Pancreas (tissue), 10 donors: ENCODE data around the gene ARFGEF3. TPM values are rescaled to one million over a fixed set of nuclear protein-coding genes. Genes with fewer than 3 reads are reported as not detected.

ENCODE experiments used
- ATAC-seq, 4 donors: fragments of 200-7000 bp; cut with Tn5 transposase; one replicate each; pipeline versions ENCODE4 v1.8.0 to v1.9.1; 2020; ENCODE audit warnings: mild to moderate bottlenecking in 4 of 4, moderate library complexity in 4 of 4
- DNase-seq, 6 donors: peaks; one replicate each; pipeline ENCODE4 v3.0.0-alpha.2; 2020
- FAIRE-seq: peaks from 2 replicates; lab custom pipeline; 2012; peaks lifted over from hg19 to GRCh38; lab: Jason Lieb, UNC
- H3K27ac ChIP-seq, 4 donors: fragments of 200-600 bp; sonication (generic); 1 replicate in 3 of 4; 2 replicates in 1 of 4; pipeline versions ENCODE4 v1.5.0 to v1.8.0; 2020
- H3K27me3 ChIP-seq, 4 donors: fragments of 200-600 bp; one replicate each; pipeline ENCODE4 v1.8.0; 2021
- H3K36me3 ChIP-seq, 3 donors: fragments of 200-600 bp; sonication (generic) in 1 of 3; one replicate each; pipeline versions ENCODE4 v1.5.0 to v1.8.0; 2020 to 2021
- H3K4me1 ChIP-seq, 3 donors: fragments of 200-600 bp; one replicate each; pipeline ENCODE4 v1.8.0; 2021
- H3K4me3 ChIP-seq, 4 donors: fragments of 200-600 bp; sonication (generic) in 2 of 4; one replicate each; pipeline versions ENCODE4 v1.5.0 to v1.8.0; 2020 to 2021
- H3K9me3 ChIP-seq, 4 donors: fragments of 200-600 bp; one replicate each; pipeline ENCODE4 v1.8.0; 2021
- WGBS, 2 donors: extraction: QIAGEN DNeasy Blood & Tissue Kit; methylation state at CpG; one replicate each; pipeline ENCODE4 v1.1.7; 2013; 5-methylcytosine and 5-hydroxymethylcytosine counted together
- intact Hi-C, 3 donors: fragments of 100-400 bp; cut with DNase I; formaldehyde crosslinking; loops; one replicate each; pipeline versions ENCODE4 v1.11.1 to v1.14.2; 2022
- polyA plus RNA-seq, 2 donors: library from polyadenylated mRNA; stranded (reverse); fragments of 200-250 nt; gene quantifications; one replicate each; pipeline ENCODE4 v1.2.3, GENCODE V29; 2013
- total RNA-seq, 6 donors: library from RNA; stranded (reverse); fragmentation: NEBNext Ultra II Directional in 4 of 6; extraction: Animal tissue kit (Norgen Biotek cat#: 25700) in 4 of 6; gene quantifications; one replicate each; pipeline versions ENCODE4 v1.2.1 to v1.2.4, GENCODE V29; 2021 to 2023
- TF ChIP-seq, protein P1 (sequence below), 4 donors: fragments of 200-600 bp; sonication (generic) in 3 of 4; IDR thresholded peaks; one replicate each; pipeline versions ENCODE4 v1.5.0 to v1.8.0; 2021; ENCODE audit warnings: antibody characterized with exemption in 4 of 4
- donor health status: healthy with polysubstance abuse.
- donor health status: DM: no; HTN: no; CAD: no; lungs with moderate emphysema.
- donor health status: DM: no; HTN: no; CAD: no.
- donor health status: control.
- donor health status: control.
- donor health status: Bipolar disorder and iron deficiency.
- donor health status: DM: yes; HTN: yes; CAD: no.
- donor health status: DM: no; HTN: no; CAD: no.
- donor health status: DM: no; HTN: no; CAD: no.
- donor health status: DM: yes; HTN: yes; CAD: no.

Gene ARFGEF3
- total and polyA plus RNA-seq, 8 donors: 4.8 to 19.0 (median 15.7) TPM

GRCh38 chr6:138182939-138183789, 21.4 kb downstream of the ARFGEF3 start:
- Histone ChIP-seq H3K4me1 (peaks cover 0 to 10% (median 2%) of the 10 kb centered on the region in 3 donors), H3K9me3 (no peaks in the 10 kb centered on the region), H3K4me3 (no peak overlapping the region), H3K27ac (no peak overlapping the region), H3K36me3 (no peaks in the 10 kb centered on the region), H3K27me3 (no peaks in the 10 kb centered on the region)
- ATAC-seq (peak in 2 of 4 donors; percentile 60 to 64), FAIRE-seq (no peak), DNase-seq (no peak)
- intact Hi-C loops: no loop called here
- 65 to 72% methylated on average over 8 of the region's 8 CpGs for WGBS, 2 donors
- TF ChIP-seq, protein P1, sequence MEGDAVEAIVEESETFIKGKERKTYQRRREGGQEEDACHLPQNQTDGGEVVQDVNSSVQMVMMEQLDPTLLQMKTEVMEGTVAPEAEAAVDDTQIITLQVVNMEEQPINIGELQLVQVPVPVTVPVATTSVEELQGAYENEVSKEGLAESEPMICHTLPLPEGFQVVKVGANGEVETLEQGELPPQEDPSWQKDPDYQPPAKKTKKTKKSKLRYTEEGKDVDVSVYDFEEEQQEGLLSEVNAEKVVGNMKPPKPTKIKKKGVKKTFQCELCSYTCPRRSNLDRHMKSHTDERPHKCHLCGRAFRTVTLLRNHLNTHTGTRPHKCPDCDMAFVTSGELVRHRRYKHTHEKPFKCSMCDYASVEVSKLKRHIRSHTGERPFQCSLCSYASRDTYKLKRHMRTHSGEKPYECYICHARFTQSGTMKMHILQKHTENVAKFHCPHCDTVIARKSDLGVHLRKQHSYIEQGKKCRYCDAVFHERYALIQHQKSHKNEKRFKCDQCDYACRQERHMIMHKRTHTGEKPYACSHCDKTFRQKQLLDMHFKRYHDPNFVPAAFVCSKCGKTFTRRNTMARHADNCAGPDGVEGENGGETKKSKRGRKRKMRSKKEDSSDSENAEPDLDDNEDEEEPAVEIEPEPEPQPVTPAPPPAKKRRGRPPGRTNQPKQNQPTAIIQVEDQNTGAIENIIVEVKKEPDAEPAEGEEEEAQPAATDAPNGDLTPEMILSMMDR (IDR thresholded peaks at IDR 0.05): no peak

DNA sequence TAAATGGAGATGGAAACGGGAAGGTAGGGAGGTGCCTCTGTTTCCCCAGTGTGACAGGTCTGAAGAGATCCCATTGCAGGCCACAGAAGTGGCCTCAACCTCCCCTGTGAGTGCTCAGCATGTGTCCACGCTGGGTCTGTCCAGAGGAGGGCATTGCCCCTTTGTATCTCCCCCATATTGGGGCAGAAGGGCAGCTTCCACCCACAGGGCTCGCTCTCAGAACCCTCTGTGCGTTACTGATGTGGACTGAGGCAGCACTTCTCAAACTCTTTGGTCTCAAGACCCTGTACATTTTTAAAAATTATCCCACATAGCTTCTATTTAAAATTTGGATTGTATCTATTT, 22.0 kb downstream of the ARFGEF3 start:
- DNase-seq: no peak
- ATAC-seq: no peak
- H3K36me3 ChIP-seq: no peaks in the 10 kb centered on the region
- TF ChIP-seq, protein P1 (IDR thresholded peaks at IDR 0.05): no peak
- no peaks in the 10 kb centered on the region for H3K9me3 ChIP-seq
- no peak overlapping the region for H3K4me3 ChIP-seq
- no peak overlapping the region for H3K27ac ChIP-seq
- intact Hi-C loops: no loop called here
- H3K4me1 ChIP-seq: peaks cover 0 to 16% (median 8%) of the 10 kb centered on the region in 3 donors
- 93 to 94% methylated on average over 4 of the region's 4 CpGs for WGBS, 2 donors
- FAIRE-seq: no peak
- no peaks in the 10 kb centered on the region for H3K27me3 ChIP-seq

- intact Hi-C loops: no loop called here
- H3K4me1 ChIP-seq: peaks cover 0 to 17% (median 11%) of the 10 kb centered on the region in 3 donors
- WGBS, 2 donors: 81 to 85% methylated on average over 3 of the region's 3 CpGs
- FAIRE-seq (no peak), ATAC-seq (no peak), DNase-seq (no peak)
- no peak overlapping the region for H3K27ac ChIP-seq
- no peaks in the 10 kb centered on the region for H3K27me3 ChIP-seq
- TF ChIP-seq, protein P1 (IDR thresholded peaks at IDR 0.05): no peak
- H3K4me3 ChIP-seq: no peak overlapping the region
- no peaks in the 10 kb centered on the region for H3K36me3 ChIP-seq
- no peaks in the 10 kb centered on the region for H3K9me3 ChIP-seq
Observed at GRCh38 chr6:138184230-138184629, 22.5 kb downstream of the ARFGEF3 start.

DNA sequence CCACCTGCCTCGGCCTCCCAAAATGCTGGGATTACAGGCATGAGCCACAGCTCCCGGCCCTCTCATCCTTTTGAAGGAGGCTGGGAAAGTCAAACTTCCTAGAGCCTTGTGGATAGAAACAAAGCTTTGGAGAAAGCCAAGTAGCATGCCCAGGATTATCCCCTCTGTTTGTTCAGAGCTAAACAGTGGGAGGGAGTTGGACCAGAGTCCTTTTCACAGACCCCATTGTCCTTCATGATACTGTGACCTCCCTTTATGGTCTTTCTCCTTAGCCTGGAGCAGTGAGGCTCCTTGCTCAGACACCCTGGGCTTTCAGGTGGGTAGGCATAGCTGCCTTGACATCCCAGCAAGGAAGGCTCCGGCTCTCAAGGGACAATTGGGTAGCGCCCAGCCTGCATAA, 25.4 kb downstream of the ARFGEF3 start:
- TF ChIP-seq, protein P1 (IDR thresholded peaks at IDR 0.05): no peak
- Histone ChIP-seq H3K27ac (no peak overlapping the region), H3K9me3 (no peaks in the 10 kb centered on the region), H3K27me3 (no peaks in the 10 kb centered on the region), H3K36me3 (no peaks in the 10 kb centered on the region), H3K4me3 (no peak overlapping the region), H3K4me1 (peaks cover 0 to 17% (median 11%) of the 10 kb centered on the region in 3 donors)
- 97 to 100% methylated on average over 4 of the region's 4 CpGs for WGBS, 2 donors
- FAIRE-seq (no peak), ATAC-seq (no peak), DNase-seq (no peak)
- intact Hi-C loops: no loop called here
